ENCODE measurements around the gene OR7C2.

GRCh38 chr19:14974488-14974887 lies 33.2 kb downstream of the OR7C2 start:
- TF ChIP-seq CTCF (optimal IDR thresholded peaks at IDR 0.05 in 1 of 3, IDR thresholded peaks at IDR 0.05 in 1 of 3, conservative IDR thresholded peaks at IDR 0.05 in 1 of 3; ENCODE audit: extremely low read depth in 1 of 3, insufficient read depth in 2 of 3, low read length in 3 of 3) (no peak), EZH2 (IDR thresholded peaks at IDR 0.05; ENCODE audit: low read length) (no peak)

Measured in keratinocyte (primary cell).